Calu3 (cell line): ENCODE data around the gene CHKA. TPM values are rescaled to one million over a fixed set of nuclear protein-coding genes. Genes with fewer than 3 reads are reported as not detected.
A peak's percentile ranks its signal among the peaks of the same experiment; 100 is the strongest.

Experiments used
- BruUV-seq: library from RNA; stranded (reverse); fragments of 400-500 nt; replicated peaks from 2 replicates; lab custom pipeline; 2021; lab: Mats Ljungman, UMichigan
- CTCF ChIA-PET: fragments of 300-600 bp; sonication (Branson Sonifier 250); formaldehyde crosslinking; loops from one replicate; lab custom pipeline; 2022; ENCODE audit warnings: antibody characterized with exemption; lab: Charles Lee
- DNase-seq: peaks from one replicate; pipeline ENCODE4 v3.0.0; 2022
- H3K27ac Mint-ChIP-seq: one replicate; pipeline ENCODE4 v1.8.0; 2022; ENCODE audit warnings: mixed read lengths; ENCODE audit not compliant: unreplicated experiment
- H3K27me3 Mint-ChIP-seq: one replicate; pipeline ENCODE4 v1.8.0; 2022; ENCODE audit warnings: mixed read lengths; ENCODE audit not compliant: unreplicated experiment
- H3K36me3 Mint-ChIP-seq: one replicate; pipeline ENCODE4 v1.8.0; 2022; ENCODE audit warnings: mild to moderate bottlenecking, moderate library complexity, mixed read lengths; ENCODE audit not compliant: insufficient read depth, unreplicated experiment
- H3K4me1 Mint-ChIP-seq: one replicate; pipeline ENCODE4 v1.8.0; 2022; ENCODE audit warnings: mild to moderate bottlenecking, low read depth, mixed read lengths; ENCODE audit not compliant: unreplicated experiment
- H3K4me3 Mint-ChIP-seq: one replicate; pipeline ENCODE4 v1.8.0; 2022; ENCODE audit warnings: mild to moderate bottlenecking, low read depth, moderate library complexity, mixed read lengths; ENCODE audit not compliant: unreplicated experiment
- H3K9me3 Mint-ChIP-seq: one replicate; pipeline ENCODE4 v1.8.0; 2022; ENCODE audit warnings: low read depth, mixed read lengths; ENCODE audit not compliant: unreplicated experiment
- intact Hi-C: fragments of 100-400 bp; cut with micrococcal nuclease; formaldehyde crosslinking; loops from one replicate; pipeline ENCODE4 v1.10.0; 2022; ENCODE audit not compliant: unreplicated experiment
- total RNA-seq: library from RNA; stranded (reverse); gene quantifications from 2 replicates; pipeline ENCODE4 v1.2.3, GENCODE V29; 2022
- TF ChIP-seq, protein P1 (sequence below): fragments of 200-600 bp; IDR thresholded peaks from one replicate; pipeline ENCODE4 v1.8.0; 2022; ENCODE audit warnings: antibody characterized with exemption; ENCODE audit not compliant: unreplicated experiment

The CHKA gene
- total RNA-seq, 1 experiment from 2014 or later, result 104 TPM

DNA sequence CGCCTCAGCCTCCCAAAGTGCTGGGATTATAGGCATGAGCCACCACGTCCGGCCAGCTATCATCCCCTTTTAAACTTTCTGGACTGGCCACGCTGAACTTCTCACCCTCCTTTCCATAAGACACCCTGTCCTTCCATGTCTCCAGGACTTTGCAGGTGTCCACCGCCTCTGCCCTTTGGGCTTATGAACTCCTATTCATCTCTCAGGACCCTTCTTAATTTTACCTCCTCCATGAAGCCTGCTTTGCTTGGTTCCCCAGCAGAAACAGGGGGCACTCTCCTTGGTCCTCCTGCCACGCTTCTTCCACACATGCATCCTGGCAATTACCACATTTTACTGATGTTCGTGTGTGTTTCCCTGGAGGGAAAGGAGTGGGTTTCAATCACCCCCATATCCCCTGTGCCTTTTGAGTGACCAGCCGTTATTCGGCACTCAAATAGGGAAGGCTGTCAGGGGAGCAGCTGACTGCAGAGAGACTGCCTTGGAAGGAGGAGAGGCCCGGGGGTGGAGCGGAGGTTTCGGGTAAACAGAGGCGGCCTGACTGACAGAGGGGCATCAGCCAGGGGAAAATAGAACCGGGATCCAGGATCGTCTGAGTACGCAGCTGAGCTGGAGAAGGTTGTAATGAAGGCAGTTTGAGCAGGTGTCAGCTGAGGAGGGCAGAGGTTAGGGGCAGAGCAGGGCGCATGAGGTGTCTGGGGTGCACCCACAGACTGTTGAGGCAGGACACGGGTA lies 27.1 kb upstream of the CHKA start:
- H3K4me1 Mint-ChIP-seq, result peaks cover 40% of the 10 kb centered on the region
- intact Hi-C loops, result loop anchor here (5.0 kb wide), 1 partner anchor 41 kb away; no protein-coding TSS in a partner anchor
- CTCF ChIA-PET, result no interaction called here
- peak overlapping the region; percentile 2 for H3K4me3 Mint-ChIP-seq
- no peaks in the 10 kb centered on the region for H3K27me3 Mint-ChIP-seq
- no peaks in the 10 kb centered on the region for H3K9me3 Mint-ChIP-seq
- H3K36me3 Mint-ChIP-seq, result peaks cover 21% of the 10 kb centered on the region
- DNase-seq, result no peak
- peak overlapping the region; percentile 60 for H3K27ac Mint-ChIP-seq
- TF ChIP-seq, protein P1, sequence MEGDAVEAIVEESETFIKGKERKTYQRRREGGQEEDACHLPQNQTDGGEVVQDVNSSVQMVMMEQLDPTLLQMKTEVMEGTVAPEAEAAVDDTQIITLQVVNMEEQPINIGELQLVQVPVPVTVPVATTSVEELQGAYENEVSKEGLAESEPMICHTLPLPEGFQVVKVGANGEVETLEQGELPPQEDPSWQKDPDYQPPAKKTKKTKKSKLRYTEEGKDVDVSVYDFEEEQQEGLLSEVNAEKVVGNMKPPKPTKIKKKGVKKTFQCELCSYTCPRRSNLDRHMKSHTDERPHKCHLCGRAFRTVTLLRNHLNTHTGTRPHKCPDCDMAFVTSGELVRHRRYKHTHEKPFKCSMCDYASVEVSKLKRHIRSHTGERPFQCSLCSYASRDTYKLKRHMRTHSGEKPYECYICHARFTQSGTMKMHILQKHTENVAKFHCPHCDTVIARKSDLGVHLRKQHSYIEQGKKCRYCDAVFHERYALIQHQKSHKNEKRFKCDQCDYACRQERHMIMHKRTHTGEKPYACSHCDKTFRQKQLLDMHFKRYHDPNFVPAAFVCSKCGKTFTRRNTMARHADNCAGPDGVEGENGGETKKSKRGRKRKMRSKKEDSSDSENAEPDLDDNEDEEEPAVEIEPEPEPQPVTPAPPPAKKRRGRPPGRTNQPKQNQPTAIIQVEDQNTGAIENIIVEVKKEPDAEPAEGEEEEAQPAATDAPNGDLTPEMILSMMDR, result no peak
- no TSS peak for BruUV-seq

DNA sequence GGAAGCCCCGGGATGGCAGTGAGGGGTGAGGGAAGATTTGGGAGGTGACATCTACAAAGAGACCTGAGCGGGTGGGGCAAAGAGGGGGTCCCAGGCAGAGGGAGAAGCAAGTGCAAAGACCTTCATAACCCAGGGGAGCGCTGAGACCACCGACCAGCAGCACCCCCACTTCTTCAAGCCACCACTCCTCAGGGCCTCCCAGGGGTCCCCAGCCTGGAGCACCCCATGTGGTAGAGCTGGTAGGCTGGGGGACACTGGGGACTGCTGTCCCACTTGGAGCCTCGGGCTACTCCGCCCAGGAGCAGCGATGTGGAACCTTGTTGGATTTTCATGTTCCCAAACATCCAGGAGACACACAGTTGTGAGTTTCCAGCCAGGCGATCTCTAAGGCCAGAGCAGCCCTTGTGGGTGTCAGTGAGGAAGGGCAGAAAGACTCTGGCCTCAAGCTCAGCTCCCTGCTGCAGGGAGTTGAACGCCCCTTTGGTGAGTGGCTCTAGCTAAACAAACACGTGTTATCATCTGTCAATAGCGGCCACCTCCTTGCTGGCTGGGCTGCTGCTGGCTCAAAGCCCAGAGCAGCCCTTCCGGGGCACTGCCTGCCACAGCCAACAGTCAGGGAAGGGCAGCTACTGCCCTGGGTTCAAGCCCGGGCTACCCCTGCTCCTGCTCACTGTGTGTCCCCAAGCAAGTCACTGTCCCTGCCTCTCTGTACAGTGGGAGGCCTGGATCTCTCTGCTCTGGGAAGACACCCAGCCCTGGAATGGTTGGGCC lies 25.7 kb upstream of the CHKA start:
- CTCF ChIA-PET, result interaction anchor here (0.5 to 2.6 kb wide), 13 partner anchors 10 to 1809 kb away, joined by 3 to 17 read pairs (median 4); no protein-coding TSS in a partner anchor
- BruUV-seq, result TSS peak; percentile 95
- intact Hi-C loops, result loop anchor here (2.0 to 5.0 kb wide), 2 partner anchors 24 to 40 kb away; no protein-coding TSS in a partner anchor

DNA sequence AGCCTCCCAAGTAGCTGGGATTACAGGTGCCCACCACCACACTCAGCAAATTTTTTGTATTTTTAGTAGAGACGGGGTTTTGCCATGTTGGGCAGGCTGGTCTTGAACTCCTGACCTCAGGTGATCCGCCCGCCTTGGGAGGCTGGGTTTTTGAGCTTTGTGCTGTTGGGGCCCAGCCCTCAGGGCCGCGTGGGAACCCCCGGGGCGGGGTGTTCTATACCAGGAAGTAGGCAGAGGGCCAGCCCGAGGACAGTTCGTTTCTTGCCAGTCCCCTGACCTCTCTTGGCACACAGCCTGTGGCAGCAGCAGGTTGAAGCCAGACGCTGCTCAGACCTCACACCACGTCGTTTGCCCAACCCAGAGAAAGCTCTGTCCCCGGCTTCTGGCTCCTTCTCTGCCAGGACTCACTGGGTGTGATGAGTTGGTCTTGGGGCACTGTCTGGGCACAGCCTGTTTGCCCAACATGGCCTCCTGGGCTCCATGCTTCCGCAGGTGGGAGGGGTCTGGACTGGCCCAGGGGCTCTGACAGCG lies 24.9 kb upstream of the CHKA start:
- H3K9me3 Mint-ChIP-seq, result no peaks in the 10 kb centered on the region
- H3K4me3 Mint-ChIP-seq, result peak overlapping the region; percentile 29
- H3K27ac Mint-ChIP-seq, result peak overlapping the region; percentile 90
- TF ChIP-seq, protein P1, result no peak
- no TSS peak for BruUV-seq
- intact Hi-C loops, result loop anchor here (2.0 to 5.0 kb wide), 2 partner anchors 23 to 39 kb away; no protein-coding TSS in a partner anchor
- no peaks in the 10 kb centered on the region for H3K27me3 Mint-ChIP-seq
- peaks cover 21% of the 10 kb centered on the region for H3K36me3 Mint-ChIP-seq
- peaks cover 51% of the 10 kb centered on the region for H3K4me1 Mint-ChIP-seq
- CTCF ChIA-PET, result interaction anchor here (0.5 to 2.6 kb wide), 12 partner anchors 10 to 577 kb away, joined by 3 to 17 read pairs (median 4); no protein-coding TSS in a partner anchor
- peak; percentile 96 for DNase-seq

More for the DNA sequence above, 25.7 kb upstream of the CHKA start:
- Mint-ChIP-seq H3K36me3 (peaks cover 21% of the 10 kb centered on the region), H3K27ac (peak overlapping the region; percentile 90), H3K27me3 (no peaks in the 10 kb centered on the region), H3K9me3 (no peaks in the 10 kb centered on the region), H3K4me1 (peaks cover 43% of the 10 kb centered on the region), H3K4me3 (peak overlapping the region; percentile 29)
- TF ChIP-seq, protein P1, result no peak
- peak; percentile 85 for DNase-seq

DNA sequence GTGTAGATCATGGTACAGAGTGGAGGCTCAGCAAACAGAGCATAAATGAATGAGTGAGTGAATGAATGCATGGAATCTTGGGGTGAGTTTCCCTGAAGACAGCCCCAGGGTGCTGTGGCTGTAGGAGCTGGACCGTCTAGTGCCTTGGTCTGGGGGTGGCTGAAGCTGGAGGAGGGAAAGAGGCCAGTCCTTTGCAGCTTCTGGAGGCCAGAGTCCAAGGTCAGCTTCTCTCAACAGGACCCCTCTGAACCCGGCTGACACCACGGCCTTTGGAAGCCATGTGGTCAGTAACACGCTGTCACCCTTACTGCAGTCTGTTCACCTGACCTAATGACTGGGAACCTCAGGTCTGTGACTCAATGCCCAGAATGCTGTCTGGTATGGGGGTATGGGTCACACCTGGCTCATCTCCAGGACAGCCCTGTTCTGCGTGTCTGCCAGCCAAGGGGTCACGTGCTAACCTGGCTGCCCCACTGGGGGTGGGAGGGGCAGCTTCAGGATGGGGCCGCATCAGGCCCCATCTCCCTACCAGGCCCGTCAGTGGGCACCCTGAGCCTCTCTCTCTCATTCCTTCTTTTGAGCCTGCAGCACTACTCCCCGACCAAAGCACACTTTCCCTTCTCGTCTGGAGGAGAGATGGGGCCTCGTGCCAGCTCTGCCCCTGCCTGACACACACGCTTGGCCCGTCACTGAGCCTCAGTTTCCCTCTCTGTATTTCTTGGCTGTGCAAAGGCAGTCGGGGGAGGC lies 24.1 kb upstream of the CHKA start:
- H3K9me3 Mint-ChIP-seq, result no peaks in the 10 kb centered on the region
- H3K36me3 Mint-ChIP-seq, result peaks cover 21% of the 10 kb centered on the region
- CTCF ChIA-PET, result interaction anchor here (0.6 to 2.6 kb wide), 8 partner anchors 17 to 42 kb away, joined by 3 to 17 read pairs (median 4); no protein-coding TSS in a partner anchor
- TF ChIP-seq, protein P1, result no peak
- BruUV-seq, result no TSS peak
- peak overlapping the region; percentile 90 for H3K27ac Mint-ChIP-seq
- peak; percentile 72 for DNase-seq
- H3K4me1 Mint-ChIP-seq, result peaks cover 59% of the 10 kb centered on the region
- H3K27me3 Mint-ChIP-seq, result no peaks in the 10 kb centered on the region
- peak overlapping the region; percentile 29 for H3K4me3 Mint-ChIP-seq
- intact Hi-C loops, result loop anchor here (5.0 kb wide), 1 partner anchor 38 kb away; no protein-coding TSS in a partner anchor
